ENCODE measurements around the gene FAT1. TPM values are rescaled to one million over a fixed set of nuclear protein-coding genes. Genes with fewer than 3 reads are reported as not detected.

The FAT1 gene
- total RNA-seq, 2 donors from 2014 or later = 65.9 to 69.5 TPM

DNA sequence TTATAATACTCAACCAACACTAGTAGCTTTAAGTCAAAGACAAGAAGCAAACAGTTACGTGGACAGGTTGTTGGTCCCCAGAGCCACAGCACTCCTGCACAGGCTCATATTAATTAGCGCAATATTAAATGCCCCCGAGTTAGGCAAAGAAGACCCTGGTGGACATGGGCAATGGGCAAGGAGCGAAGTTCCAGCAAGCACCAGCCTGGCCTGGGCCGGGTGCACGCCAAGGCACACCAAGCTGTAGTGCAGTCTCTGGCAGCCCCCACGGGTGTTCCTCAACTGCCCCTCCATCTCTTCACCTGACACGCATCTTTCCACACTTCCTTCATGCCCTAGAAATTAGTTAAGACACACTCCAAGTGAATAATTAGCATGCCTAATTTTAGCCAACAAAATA lies 20.1 kb downstream of the FAT1 start:
- Histone ChIP-seq H3K27me3 (no peaks in the 10 kb centered on the region), H3K9me3 (no peaks in the 10 kb centered on the region), H3K4me3 (no peak overlapping the region), H3K36me3 (replicated peaks in 1 of 2; ENCODE audit: insufficient read depth in 1 of 2, low read depth in 2 of 2) (peaks cover 0 to 9% of the 10 kb centered on the region in 2 donors), H3K27ac (no peak overlapping the region), H3K4me1 (peaks cover 48% of the 10 kb centered on the region)
- intact Hi-C loops (cut with DNase I) = no loop called here
- TF ChIP-seq, protein P1, sequence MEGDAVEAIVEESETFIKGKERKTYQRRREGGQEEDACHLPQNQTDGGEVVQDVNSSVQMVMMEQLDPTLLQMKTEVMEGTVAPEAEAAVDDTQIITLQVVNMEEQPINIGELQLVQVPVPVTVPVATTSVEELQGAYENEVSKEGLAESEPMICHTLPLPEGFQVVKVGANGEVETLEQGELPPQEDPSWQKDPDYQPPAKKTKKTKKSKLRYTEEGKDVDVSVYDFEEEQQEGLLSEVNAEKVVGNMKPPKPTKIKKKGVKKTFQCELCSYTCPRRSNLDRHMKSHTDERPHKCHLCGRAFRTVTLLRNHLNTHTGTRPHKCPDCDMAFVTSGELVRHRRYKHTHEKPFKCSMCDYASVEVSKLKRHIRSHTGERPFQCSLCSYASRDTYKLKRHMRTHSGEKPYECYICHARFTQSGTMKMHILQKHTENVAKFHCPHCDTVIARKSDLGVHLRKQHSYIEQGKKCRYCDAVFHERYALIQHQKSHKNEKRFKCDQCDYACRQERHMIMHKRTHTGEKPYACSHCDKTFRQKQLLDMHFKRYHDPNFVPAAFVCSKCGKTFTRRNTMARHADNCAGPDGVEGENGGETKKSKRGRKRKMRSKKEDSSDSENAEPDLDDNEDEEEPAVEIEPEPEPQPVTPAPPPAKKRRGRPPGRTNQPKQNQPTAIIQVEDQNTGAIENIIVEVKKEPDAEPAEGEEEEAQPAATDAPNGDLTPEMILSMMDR (IDR thresholded peaks at IDR 0.05) = no peak
- no peak for TF ChIP-seq POLR2A (IDR thresholded peaks at IDR 0.05)
- ATAC-seq (no peak), DNase-seq (no peak)
- WGBS, 2 donors = 93 to 95% methylated on average over 8 of the region's 8 CpGs

DNA sequence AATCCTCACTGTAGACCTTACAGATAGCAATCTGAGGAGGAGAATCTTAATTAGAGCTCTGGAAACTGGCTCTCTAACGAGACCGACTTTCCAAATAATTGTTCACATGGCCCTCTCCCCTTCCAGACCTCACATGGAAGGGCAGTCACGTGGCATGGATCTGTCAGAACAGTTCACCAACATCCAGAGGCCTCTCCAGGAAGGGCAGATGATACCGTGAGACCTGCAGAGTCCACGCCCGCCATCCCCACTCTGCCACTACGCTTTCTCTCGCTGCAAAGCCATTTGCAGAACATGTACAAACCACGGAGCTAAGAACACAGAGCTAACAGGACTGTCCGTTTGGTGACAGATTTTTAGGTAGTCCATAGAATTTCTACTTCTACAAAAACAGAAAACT lies 20.7 kb downstream of the FAT1 start:
- Histone ChIP-seq H3K36me3 (replicated peaks in 1 of 2; ENCODE audit: insufficient read depth in 1 of 2, low read depth in 2 of 2) (peaks cover 0 to 9% of the 10 kb centered on the region in 2 donors), H3K9me3 (no peaks in the 10 kb centered on the region), H3K4me3 (no peak overlapping the region), H3K27ac (peak overlapping the region in 1 of 4 donors; percentile 32), H3K27me3 (no peaks in the 10 kb centered on the region), H3K4me1 (peaks cover 53% of the 10 kb centered on the region)
- TF ChIP-seq, protein P1 (IDR thresholded peaks at IDR 0.05) = no peak
- TF ChIP-seq POLR2A (IDR thresholded peaks at IDR 0.05) = no peak
- intact Hi-C loops (cut with DNase I) = no loop called here
- ATAC-seq (no peak), DNase-seq (no peak)
- WGBS, 2 donors = 95 to 99% methylated on average over 10 of the region's 10 CpGs

DNA sequence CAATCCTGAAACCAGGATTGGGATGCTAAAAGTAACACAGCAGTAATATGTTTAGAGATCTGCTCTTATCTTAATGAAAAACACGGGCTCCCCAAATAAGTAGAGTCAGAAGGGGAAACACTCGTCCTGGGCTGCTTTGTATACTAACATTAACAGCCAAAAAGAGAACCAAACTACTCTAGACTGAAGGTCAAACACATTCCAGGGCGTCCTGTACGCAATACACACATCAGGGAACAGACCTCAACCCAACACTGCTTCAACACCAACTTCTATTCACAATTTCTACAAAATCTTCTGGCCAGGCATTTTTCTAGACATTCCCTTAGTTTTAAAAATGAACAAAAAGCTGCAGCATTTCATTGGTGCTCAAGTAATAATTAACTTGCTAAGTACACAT lies 21.4 kb downstream of the FAT1 start:
- H3K9me3 ChIP-seq = no peaks in the 10 kb centered on the region
- no peak for ATAC-seq
- H3K27ac ChIP-seq = peak overlapping the region; percentile 30 to 72 (median 50)

DNA sequence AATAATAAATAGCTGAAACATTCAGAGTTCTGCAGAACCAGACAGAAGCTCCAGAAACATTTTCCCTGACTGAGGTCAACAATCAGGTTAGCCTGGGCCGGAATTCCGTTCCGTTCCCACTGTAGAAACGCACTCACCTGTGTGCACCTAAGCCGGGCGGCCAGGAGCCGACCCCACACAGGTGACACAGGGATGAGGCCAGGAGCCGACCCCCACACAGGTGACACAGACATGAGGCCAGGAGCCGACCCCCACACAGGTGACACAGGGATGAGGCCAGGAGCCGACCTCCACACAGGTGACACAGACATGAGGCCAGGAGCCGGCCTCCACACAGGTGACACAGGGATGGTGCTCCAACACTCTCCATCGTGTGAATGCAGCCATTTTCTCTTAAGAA lies 21.9 kb downstream of the FAT1 start:
- ATAC-seq (no peak), DNase-seq (no peak)
- 60 to 65% methylated on average over 12 of the region's 12 CpGs for WGBS, 2 donors
- no peak for TF ChIP-seq POLR2A (IDR thresholded peaks at IDR 0.05)
- TF ChIP-seq, protein P1 (IDR thresholded peaks at IDR 0.05) = no peak
- Histone ChIP-seq H3K4me3 (no peak overlapping the region), H3K36me3 (replicated peaks in 1 of 2; ENCODE audit: insufficient read depth in 1 of 2, low read depth in 2 of 2) (peaks cover 0 to under 1% of the 10 kb centered on the region in 2 donors), H3K27ac (peak overlapping the region in 3 of 4 donors; percentile 32 to 72 (median 68)), H3K9me3 (no peaks in the 10 kb centered on the region), H3K27me3 (no peaks in the 10 kb centered on the region), H3K4me1 (peaks cover 56% of the 10 kb centered on the region)
- intact Hi-C loops (cut with DNase I) = no loop called here

More for the DNA sequence above, 21.4 kb downstream of the FAT1 start:
- no peaks in the 10 kb centered on the region for H3K27me3 ChIP-seq
- WGBS, 2 donors = 45 to 49% methylated on average over 4 of the region's 4 CpGs
- peaks cover 0 to 4% of the 10 kb centered on the region in 2 donors for H3K36me3 ChIP-seq (replicated peaks in 1 of 2; ENCODE audit: insufficient read depth in 1 of 2, low read depth in 2 of 2)
- intact Hi-C loops (cut with DNase I) = no loop called here
- TF ChIP-seq, protein P1 (IDR thresholded peaks at IDR 0.05) = no peak
- TF ChIP-seq POLR2A (IDR thresholded peaks at IDR 0.05) = no peak
- H3K4me1 ChIP-seq = peaks cover 56% of the 10 kb centered on the region
- DNase-seq = no peak
- H3K4me3 ChIP-seq = no peak overlapping the region

DNA sequence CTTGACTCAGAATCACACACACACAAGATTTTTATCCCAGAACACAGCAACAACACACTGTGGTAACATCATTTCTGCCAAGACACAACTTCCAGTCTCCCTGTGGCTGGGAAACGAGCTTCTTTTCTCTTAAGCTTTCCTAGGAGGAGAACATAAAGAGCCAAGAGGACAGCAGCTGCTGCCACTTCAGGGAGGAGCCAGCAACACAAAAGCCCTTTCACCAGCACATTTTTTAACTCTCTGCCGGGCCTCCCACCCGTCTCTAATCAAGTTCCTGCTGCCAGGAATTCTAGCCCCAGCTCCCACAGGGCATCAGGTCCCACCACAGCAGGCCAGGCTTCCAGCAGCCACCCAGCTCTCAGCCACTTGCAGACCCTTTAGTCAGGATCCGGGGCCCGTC lies 22.4 kb downstream of the FAT1 start:
- Histone ChIP-seq H3K4me1 (peaks cover 60% of the 10 kb centered on the region), H3K4me3 (no peak overlapping the region), H3K36me3 (replicated peaks in 1 of 2; ENCODE audit: insufficient read depth in 1 of 2, low read depth in 2 of 2) (no peaks in the 10 kb centered on the region), H3K9me3 (no peaks in the 10 kb centered on the region), H3K27ac (peak overlapping the region in 3 of 4 donors; percentile 32 to 72 (median 68)), H3K27me3 (no peaks in the 10 kb centered on the region)
- WGBS, 2 donors = 30 to 44% methylated on average over 5 of the region's 5 CpGs
- intact Hi-C loops (cut with DNase I) = no loop called here
- DNase-seq (peak in 3 of 4 donors; percentile 24 to 42 (median 32)), ATAC-seq (peak; percentile 39)
- TF ChIP-seq, protein P1 (IDR thresholded peaks at IDR 0.05) = no peak
- peak in 1 of 3 donors; percentile 19 for TF ChIP-seq POLR2A (IDR thresholded peaks at IDR 0.05)

Measured in body of pancreas (tissue), 4 donors.